Suppressor macrophage (primary cell): ENCODE data around the gene GLCE.

Experiments
- DNase-seq, 4 experiments: peaks; one replicate each; pipeline ENCODE4 v3.0.0-alpha.2; 2020 to 2022

GLCE gene

DNA sequence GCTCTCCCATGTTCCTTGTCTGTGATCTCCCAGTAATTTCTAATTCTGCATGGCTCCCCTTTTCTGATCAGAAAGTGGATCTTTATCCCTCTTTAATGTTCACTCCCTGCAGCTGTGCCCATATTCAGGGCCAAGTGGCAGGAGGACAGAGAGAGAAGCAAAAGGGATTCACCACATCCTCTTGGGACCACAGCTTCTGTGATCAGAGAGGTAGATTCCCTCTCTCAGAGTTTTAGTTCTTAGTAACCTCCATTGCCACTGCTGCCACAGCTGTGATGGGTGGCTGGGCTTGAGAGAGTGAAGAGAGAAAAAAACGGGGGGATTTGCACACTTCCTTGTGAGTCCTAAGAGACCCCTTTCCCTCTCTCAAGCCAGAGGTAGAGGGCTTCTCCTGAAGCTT, 49.2 kb downstream of the GLCE start:
- no peak for DNase-seq

DNA sequence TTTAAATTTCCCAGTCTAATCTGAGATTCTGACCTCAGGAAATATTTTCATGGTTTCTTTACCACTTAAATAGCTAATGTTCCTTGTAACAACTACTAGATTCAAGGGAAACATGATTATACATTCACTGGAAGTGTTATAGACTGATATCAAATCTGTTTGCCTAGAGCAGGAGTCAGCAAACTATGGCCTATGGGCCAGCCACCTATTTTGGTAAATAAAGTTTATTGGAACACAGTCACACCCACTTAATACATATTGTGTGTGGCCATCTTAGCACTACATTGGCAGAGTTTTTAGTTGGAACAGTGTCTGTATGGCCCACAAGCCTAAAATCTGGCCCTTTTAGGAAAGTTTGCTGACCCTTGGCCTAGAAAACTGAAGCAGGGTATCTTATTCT, 50.1 kb downstream of the GLCE start:
- DNase-seq: peak in 1 of 4 experiments; percentile 3

DNA sequence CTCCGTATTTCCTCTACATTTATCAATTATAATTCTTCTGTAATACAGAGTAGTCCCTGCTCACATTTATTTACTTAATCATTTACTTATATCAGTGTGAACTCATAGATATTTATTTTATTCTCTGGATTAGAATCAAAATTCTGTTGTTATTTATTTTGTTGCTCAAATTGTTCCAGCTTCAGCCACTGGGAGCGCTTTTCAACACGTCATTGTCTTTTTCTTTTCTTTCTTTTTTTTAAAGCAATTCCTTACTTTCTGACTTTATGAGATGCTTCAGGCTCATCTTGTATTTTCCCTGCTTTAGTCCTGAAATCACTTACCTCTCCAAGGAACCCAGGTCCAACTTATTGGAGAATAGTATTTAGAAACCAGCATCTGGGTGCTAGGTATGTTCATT, 53.4 kb downstream of the GLCE start:
- no peak for DNase-seq

DNA sequence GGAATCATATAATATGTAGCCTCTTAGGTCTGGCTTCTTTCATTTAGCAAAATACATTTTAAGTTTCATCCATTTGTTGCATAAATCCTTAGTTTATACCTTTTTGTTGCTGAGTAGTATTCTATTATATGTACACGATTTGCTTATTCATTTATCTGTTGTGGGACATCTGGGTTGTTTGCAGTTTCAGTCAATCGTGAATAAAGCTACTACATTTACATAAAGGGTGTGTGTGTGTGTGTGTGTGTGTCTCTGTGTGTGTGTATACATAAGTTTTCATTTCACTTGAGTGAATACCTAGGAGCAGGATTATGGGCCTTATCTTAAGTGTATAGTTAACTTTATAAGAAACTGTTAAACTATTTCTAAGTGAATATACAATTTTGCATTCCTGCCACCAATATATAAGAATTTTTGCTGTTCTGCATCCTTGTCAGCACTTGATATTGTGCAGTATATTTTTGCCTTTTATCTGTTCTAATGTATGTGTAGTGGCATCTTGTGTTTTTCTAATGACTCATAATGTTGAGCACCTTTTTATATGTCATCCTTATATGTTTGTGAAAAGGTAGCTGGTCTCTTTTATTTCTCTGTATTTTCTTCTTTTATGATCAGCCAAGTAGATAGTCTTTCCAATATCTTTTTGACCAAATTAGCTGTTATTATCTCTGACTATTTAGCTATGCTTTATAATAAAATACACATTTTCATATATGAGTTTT, 55.0 kb downstream of the GLCE start:
- no peak for DNase-seq

DNA sequence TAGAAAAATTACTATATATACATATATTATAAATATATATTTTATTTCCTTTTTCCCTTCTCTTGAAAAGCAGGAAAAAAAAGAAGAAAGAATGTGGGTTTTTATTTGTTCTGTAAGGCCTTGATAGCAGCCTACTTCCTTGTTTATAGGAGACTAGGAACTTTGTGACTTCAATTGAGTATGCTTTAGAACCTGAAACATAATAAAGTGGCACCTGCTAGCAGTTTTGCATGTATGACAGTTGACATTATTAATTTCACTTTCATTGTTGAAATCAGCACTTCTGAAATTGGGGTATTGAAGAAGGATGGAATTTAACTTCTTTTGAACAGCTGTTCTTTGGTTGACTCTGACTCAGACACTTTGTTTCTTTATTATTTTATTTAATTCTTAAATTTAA, 56.9 kb downstream of the GLCE start:
- DNase-seq: no peak

DNA sequence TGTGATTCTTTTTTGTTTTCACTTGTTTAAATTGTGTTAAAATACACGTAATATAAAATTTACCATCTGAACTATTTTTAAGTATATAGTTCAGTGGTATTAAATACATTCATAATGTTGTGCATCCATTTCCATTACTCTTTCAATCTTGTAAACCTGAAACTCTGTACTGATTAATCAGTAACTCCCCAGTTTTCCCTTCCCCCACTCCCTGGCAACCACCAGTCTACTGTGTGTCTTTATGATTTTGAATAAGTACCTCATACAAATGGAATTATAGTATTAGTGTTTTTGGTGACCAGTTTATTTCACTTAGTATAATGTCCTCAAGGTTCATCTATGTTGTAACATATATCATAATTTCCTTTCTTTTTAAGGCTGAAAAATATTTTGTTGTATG, 59.3 kb downstream of the GLCE start:
- DNase-seq: no peak

DNA sequence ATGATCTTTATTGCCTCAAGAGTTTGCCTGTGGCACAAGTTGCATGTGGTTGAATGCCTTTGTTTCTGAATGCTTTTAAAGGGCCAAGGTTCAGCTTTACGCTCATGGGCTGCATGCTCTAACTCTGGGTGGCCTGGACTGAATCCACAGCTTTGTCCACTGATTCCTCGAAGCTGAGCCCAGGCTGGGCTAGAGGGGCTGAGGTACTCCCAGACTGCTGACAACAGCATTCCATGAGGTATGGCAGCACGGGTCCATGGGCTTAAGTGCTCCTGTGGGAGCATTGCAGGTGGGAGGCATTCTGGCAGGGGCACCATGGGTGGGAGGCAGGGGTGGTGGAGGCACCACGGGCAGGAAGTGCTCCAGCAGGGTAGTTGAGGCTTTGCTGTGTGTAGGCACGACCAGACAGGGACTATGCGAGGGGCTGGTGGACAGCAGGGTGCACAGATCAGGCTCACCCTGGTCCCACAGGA, 61.6 kb downstream of the GLCE start:
- no peak for DNase-seq

DNA sequence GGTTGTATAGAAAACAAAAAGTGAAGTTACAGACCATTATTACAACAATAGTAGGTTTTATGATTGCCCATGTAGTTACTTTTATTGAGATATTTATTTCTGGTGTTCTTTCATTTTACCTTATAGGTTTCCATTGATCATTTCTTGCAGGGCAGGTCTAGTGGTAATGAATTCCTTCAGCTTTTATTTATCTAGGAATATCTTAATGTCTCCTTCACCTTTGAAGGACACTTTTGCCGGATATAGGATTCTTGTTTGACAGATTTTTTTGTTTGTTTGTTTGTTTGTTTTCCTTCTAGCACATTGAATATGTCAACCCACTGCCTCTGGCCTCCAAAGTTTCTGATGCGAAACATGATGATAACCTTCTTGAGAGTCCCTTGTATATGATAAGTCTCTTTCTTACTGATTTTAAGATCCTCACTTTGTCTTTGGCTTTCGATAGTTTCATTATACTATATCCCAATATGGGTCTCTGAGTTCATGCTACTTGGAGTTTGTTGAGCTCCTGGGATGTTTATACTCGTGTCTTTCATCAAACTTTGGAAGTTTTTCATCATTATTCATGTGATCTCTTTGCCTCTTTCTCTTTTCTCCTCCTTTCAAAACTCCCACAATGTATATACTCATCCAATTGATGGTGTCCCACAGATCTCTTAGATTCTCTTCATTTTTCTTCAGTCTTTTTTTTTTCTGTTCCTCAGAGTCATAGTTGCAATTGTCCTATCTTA, 62.8 kb downstream of the GLCE start:
- DNase-seq: no peak

DNA sequence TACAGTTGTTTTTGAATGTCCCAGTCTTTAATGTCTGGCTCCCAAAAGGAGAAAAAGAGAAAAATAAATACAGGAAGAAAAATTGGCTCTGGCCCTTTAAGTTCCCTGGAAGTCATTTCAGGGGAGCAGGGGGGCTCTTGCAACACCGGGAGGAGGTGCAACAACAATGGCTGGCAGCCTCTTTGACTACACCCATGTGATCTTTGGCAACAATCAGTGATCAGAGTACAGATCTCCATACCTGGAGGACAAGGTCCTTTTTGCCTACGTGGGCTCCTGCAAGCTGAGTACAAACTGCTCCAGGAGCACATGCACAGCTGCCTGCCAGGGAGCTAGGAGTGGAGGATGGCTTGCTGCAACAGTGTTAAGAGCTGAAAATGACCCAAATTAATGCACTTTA, 63.9 kb downstream of the GLCE start:
- no peak for DNase-seq

DNA sequence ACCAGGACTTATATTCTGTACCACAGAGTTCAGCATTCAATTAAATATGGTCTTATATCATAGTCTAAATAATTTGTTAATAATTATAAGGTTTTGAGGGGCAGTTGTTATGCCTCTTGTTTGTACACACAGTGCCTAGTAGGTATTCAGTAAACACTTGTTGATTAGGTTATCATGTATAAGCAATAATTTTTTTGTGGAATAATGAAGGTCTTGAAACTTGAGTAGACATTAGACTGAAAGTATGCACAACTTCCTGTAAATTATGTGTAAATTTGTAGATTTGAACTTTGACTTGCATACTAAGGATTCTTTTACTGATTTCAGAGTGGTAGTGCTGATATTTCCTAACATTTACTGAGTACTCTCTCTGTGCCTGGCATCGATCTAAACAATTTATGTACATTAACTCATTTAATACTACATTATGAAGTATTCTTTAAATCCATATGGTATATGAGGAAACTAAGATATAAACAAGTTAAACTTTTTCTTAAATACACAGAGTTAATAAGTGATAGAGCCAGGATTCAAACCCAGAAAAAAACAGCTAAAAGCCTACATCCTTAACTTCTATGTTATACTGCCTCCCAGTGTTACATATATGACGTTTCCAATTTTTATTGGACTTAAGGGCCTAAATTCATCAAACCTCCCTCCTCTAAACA, 65.1 kb downstream of the GLCE start:
- DNase-seq: peak in 3 of 4 experiments; percentile 6 to 59 (median 50)

DNA sequence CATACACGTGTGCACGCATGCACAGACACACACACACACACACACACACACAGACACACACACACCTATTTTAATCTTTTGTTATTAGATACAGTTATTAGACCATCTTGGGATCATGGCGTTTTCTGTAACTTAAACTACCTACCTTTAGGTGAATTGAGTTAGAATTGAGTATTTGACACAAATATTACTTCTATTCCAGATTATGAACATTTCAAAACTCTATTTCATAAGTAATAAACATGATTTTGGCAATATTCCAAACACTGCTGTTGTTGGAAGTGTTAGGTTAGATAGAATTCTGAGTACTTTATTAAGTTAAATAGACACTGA, 65.6 kb downstream of the GLCE start:
- no peak for DNase-seq

DNA sequence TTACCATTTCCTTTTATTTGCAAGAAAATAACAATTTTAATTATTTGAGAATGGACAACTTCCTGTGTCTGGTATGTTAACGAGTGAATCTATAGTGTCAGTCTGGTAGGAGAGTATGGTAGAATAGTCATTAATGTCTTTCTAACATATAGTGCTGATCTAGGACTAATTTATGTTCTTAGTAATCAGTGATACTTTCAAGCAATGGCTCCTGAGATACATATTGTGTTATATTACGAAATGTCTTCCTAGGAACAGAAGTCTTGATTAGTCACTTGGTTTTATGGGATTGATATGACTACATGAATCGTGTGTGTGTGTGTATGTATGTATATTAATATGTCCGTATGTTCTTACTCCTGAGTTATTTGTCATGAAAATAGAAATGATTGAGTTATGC, 71.7 kb downstream of the GLCE start:
- no peak for DNase-seq

DNA sequence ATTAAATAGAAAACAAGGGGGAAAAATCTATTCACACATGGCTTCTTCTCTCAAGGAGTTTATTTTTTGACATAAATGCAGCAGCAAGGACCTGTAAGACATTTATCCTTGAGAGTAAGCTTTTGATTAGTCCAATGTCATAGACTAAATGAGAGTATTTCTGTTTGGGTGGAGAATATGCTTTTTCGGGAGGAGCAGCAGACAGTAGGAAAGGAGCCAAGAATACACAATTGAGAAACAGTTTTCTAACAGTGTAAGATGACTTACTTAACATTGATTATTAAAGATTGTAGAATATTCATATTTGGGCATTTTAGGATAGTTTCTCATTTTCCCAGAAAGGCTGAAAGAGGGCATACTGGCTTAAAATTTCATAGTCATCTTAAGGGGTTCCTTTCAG, 72.3 kb downstream of the GLCE start:
- no peak for DNase-seq

DNA sequence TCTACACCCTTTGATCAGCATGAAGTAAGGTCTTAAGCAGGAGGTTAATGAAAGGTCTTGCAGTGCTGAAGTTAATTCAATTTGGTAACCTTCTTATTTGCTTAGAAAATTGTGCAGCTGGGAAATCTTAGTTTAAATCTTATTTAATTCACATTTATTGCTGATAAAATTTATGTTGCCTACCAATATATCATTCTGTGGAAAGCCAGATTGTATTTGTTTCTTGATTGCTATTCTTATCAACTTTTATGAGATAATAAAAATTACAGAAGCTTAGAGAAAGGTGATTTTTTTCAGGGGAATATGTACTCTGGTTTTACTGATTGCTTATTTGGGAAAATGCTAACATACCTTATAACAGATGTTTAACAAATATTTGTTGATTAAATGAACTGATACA, 74.2 kb downstream of the GLCE start:
- DNase-seq: no peak

DNA sequence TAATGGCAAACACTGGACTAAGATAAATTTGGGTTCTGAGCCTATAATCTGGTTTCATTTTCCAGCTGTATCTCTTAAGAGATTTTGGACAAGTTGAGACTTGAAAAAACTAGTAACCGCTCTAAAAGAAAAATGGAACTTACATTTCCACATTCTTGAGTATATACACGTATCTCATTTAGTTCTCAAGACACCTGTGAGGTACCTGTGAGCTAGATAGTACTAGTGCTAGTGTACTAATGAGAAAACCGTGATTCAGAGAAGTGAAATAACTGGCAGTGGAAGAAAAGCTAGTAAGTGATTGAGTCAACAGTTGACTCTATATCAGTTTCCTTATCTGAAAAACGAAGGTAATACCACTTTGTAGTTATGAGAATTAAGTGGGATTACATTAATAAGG, 76.1 kb downstream of the GLCE start:
- DNase-seq: no peak

DNA sequence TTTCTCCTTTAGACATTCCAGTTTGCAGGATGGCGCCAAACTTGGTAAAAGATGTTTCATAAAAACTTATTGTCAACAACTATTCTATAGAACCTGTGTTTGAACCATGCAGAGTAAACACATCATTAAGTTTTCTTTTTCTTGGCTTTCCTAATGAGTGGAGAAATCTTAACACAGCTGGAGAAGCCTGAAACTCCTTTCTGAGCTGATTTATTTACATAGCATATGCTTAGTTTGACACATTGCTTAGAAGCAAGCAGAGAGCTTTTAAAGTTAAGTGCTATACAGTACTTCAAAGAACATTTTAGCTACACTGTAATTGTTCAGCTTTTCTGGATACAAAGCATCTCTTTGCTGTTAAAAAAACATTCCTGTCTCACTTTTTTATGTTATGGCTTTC, 77.3 kb downstream of the GLCE start:
- DNase-seq: no peak

DNA sequence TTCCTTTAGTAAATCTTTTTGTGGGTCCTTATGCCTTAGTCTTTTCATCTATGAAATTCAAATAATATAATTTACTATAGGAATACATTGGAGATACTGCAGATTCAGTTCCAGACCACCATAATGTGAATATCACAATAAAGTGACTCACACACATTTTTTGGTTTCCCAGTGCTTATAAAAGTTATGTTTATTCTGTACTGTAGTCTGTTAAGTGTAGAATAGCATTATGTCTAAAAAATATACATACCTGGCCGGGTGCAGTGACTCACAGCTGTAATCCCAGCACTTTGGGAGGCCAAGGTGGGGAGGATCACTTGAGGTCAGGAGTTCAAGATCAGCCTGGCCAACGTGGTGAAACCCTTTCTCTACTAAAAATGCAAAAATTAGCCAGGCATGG, 84.4 kb downstream of the GLCE start:
- DNase-seq: no peak

DNA sequence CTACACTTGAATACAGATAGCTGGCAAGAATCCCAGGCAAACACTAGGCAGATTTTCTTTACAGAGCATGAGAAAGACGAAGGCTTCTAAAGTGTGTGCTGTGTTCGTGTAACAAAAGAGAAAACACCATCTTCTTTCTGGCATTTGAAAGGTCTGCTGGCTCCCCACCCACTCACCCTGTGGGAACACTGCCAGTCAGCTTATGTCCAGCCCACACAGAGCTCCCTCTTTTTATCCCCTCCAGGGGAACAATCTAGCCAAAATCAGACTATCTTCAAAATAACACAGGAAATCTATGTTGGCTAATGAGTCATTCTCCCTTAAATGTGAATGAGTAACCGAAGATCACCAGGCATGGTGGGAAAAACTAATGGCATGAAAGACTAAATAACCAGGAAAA, 92.7 kb downstream of the GLCE start:
- DNase-seq: peak; percentile 34 to 70 (median 56)

DNA sequence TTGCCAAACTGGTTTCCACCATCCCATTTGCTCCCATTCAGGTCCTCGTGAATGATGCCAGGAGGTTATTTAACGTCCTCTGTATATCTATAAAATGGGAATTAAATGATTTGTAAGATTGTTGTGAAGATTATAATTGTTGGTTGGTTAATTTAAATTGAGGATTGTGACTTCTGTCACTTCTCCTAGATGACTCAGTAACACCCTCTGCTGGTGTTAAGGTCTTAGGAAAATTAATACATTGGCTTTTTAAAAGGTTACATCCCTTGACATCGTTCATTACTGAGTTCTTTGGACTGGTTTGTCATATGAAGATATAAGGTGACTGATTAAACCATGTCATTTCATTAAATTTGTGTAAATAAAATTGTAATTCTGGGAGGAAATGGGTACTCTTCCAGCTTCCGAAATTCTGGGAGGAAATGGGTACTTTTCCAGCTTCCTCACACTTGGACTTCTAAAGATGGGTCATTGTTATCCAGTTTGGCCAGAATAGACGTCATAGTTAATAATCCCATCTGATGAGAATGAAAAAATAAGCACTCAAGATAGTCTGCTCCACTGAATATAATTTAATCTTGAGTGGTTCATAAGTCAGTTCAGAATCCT, 105.0 kb downstream of the GLCE start:
- peak; percentile 9 to 70 (median 43) for DNase-seq

DNA sequence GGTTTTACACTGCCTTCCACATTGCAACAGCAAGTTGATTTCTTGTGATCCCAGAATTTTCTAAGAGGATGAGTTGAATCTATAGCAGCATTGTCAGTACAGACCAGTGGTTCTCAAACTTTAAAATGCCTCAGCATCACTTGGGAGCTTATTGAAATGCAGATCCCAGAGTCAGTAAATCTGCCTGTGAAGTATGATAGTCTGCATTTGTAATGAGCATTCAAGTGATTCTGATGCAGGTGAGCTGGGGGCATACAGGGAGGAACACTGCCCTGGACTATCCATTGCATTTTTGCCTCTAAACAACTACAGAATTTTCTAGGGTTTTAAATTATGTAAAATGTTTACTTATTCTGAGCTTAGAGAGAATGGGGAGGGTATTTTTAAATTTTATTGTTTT, 110.8 kb downstream of the GLCE start:
- DNase-seq: no peak

DNA sequence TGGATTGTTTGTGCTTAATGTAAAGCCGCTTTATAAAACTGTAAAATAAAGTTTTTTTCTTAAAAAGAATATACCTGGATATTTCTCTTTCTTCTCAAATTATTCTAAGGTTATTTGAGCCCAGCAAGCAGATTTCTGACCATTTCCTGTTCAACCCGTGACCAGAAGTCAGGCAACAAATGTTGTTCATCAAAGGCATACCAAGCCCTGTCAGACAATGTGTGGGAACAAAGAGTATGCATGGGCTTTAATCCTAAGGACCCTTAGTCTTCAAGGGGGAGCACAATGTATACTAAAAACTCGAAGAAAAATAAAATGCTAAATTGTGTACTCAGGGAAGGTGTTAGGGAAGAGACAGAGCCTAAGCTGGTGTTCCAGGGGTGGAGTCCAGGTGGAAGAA, 111.7 kb downstream of the GLCE start:
- DNase-seq: no peak

DNA sequence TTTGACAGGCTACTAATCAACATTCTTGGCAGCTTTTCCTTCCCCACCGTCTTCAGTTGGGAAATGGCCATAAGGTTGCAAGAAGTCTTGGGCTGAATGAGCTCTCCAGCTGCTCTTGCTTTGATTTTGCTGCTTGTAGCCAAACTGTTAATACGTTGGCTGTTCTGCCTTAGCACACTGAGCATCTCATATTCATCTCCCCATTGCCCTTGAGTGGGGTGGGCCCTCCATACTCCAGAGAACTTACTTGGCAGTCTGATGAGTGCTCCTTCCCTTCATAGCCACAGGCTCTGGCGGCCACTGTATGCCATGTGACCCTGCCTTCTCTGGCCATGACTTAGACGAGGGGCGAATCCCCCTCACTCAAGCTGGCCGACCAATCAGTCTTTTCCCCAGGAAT, 112.5 kb downstream of the GLCE start:
- no peak for DNase-seq

DNA sequence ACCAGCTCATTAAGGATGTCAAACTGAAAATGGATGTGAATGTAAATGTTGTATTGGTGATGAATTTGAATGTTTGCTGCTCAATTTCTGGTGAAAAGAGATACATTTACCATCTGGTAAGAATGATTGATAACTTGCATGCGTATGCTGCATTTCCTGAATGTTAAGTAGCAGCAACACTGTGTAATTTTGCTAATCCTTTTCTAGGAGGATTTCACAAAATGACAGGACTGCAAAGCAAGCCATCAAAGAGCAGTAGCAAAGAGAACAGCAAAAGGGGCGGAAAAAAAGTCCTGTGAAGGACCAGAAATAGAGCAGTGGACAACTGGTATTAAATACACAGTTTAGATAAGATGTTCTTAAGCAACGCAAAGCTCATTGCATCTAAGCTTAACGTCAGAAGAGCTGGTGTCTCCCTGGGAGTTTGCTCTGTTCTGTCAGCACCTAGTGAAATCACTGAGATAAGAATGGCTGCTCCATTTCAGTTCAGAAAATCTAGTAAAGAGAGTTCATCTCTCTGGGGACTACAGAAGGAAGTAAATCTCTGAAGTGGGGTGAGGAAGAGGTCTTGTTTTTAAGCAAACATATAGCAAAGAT, 114.7 kb downstream of the GLCE start:
- DNase-seq: no peak
